PC-3 (cell line): ENCODE data around the gene C2CD3. TPM values are rescaled to one million over a fixed set of nuclear protein-coding genes. Genes with fewer than 3 reads are reported as not detected.

Experiments
- ATAC-seq: fragments of 200-7000 bp; cut with Tn5 transposase; 2 replicates; pipeline ENCODE4 v1.9.1; 2020; ENCODE audit warnings: mild to moderate bottlenecking, moderate library complexity
- BruUV-seq: library from RNA; stranded (reverse); fragments of 400-500 nt; replicated peaks from 2 replicates; lab custom pipeline; 2021; lab: Mats Ljungman, UMichigan
- CTCF ChIA-PET: fragments of 300-600 bp; sonication (Branson Sonifier 250); formaldehyde crosslinking; loops from one replicate; lab custom pipeline; 2022; ENCODE audit warnings: antibody characterized with exemption; lab: Charles Lee
- POLR2A ChIA-PET: fragments of 300-600 bp; sonication (Branson Sonifier 250); formaldehyde crosslinking; loops from one replicate; lab custom pipeline; 2022; ENCODE audit warnings: antibody characterized with exemption; ENCODE audit not compliant: unreplicated experiment; lab: Charles Lee
- DNase-seq: peaks from one replicate; pipeline ENCODE4 v3.0.0-alpha.2; 2015
- H2AFZ ChIP-seq: fragments of 300-600 bp; sonication (generic); 2 replicates; pipeline ENCODE4 v1.6.0; 2016; ENCODE audit warnings: antibody characterized with exemption, low read length
- H3F3A ChIP-seq: fragments of 300-600 bp; sonication (generic); one replicate; pipeline ENCODE4 v1.6.0; 2017; ENCODE audit warnings: antibody characterized with exemption, low read length, control low read depth, mild to moderate bottlenecking; ENCODE audit not compliant: unreplicated experiment
- H3K27ac ChIP-seq: fragments of 300-600 bp; sonication (generic); 2 replicates; pipeline ENCODE4 v1.5.1; 2016; ENCODE audit warnings: mild to moderate bottlenecking, low read length
- H3K27me3 ChIP-seq: fragments of 300-600 bp; sonication (generic); 2 replicates; pipeline ENCODE4 v1.6.1; 2016; ENCODE audit warnings: low read length, mixed read lengths
- H3K36me3 ChIP-seq: fragments of 300-600 bp; sonication (generic); 2 replicates; pipeline ENCODE4 v1.6.1; 2016; ENCODE audit warnings: low read depth, mixed run types, low read length, mixed read lengths
- H3K4me1 ChIP-seq: fragments of 300-600 bp; sonication (generic); 2 replicates; pipeline ENCODE4 v1.5.1; 2016; ENCODE audit warnings: low read length; ENCODE audit not compliant: insufficient read depth
- H3K4me2 ChIP-seq: fragments of 300-600 bp; sonication (generic); 2 replicates; pipeline ENCODE4 v1.6.0; 2016; ENCODE audit warnings: low read length
- H3K4me3 ChIP-seq: fragments of 300-600 bp; sonication (generic); 2 replicates; pipeline ENCODE4 v1.5.1; 2016; ENCODE audit warnings: mild to moderate bottlenecking, low read length, mixed read lengths
- H3K79me2 ChIP-seq: fragments of 300-600 bp; sonication (generic); 2 replicates; pipeline ENCODE4 v1.6.1; 2017; ENCODE audit warnings: low read length, mixed read lengths
- H3K9ac ChIP-seq: fragments of 300-600 bp; sonication (generic); 2 replicates; pipeline ENCODE4 v1.6.0; 2016; ENCODE audit warnings: mild to moderate bottlenecking, low read length
- H3K9me2 ChIP-seq: fragments of 300-600 bp; sonication (generic); replicated peaks from 2 replicates; pipeline ENCODE4 v1.6.1; 2016; ENCODE audit warnings: mixed run types, low read length, mixed read lengths
- H3K9me3 ChIP-seq: fragments of 300-600 bp; sonication (generic); 2 replicates; pipeline ENCODE4 v1.6.1; 2016; ENCODE audit warnings: low read length, mixed read lengths
- H4K20me1 ChIP-seq: fragments of 300-600 bp; sonication (generic); 2 replicates; pipeline ENCODE4 v1.6.1; 2016; ENCODE audit warnings: low read length, mixed read lengths
- EZH2 ChIP-seq: fragments of 300-600 bp; sonication (generic); IDR thresholded peaks from one replicate; pipeline ENCODE4 v1.6.1; 2017; ENCODE audit warnings: antibody characterized with exemption, mild to moderate bottlenecking, low read length; ENCODE audit not compliant: unreplicated experiment
- EZH2phosphoT487 ChIP-seq: fragments of 300-600 bp; sonication (generic); IDR thresholded peaks from 2 replicates; pipeline ENCODE4 v1.6.1; 2018; ENCODE audit warnings: mild to moderate bottlenecking, antibody characterized with exemption, low read length, borderline replicate concordance
- intact Hi-C: fragments of 100-400 bp; cut with micrococcal nuclease; formaldehyde crosslinking; loops from 2 replicates; pipeline ENCODE4 v1.9.0; 2023
- total RNA-seq: library from RNA; depleted of rRNA; stranded (reverse); fragments of >200 nt; gene quantifications from 2 replicates; pipeline ENCODE4 v1.2.3, GENCODE V29; 2014
- TF ChIP-seq, protein P1 (sequence below): fragments of 300-600 bp; sonication (generic); conservative IDR thresholded peaks from 2 replicates; pipeline ENCODE4 v1.5.1; 2017; ENCODE audit warnings: antibody characterized with exemption, low read depth, mild to moderate bottlenecking, low read length

C2CD3 gene
- total RNA-seq, 1 experiment from 2014 or later = 27.3 TPM

DNA sequence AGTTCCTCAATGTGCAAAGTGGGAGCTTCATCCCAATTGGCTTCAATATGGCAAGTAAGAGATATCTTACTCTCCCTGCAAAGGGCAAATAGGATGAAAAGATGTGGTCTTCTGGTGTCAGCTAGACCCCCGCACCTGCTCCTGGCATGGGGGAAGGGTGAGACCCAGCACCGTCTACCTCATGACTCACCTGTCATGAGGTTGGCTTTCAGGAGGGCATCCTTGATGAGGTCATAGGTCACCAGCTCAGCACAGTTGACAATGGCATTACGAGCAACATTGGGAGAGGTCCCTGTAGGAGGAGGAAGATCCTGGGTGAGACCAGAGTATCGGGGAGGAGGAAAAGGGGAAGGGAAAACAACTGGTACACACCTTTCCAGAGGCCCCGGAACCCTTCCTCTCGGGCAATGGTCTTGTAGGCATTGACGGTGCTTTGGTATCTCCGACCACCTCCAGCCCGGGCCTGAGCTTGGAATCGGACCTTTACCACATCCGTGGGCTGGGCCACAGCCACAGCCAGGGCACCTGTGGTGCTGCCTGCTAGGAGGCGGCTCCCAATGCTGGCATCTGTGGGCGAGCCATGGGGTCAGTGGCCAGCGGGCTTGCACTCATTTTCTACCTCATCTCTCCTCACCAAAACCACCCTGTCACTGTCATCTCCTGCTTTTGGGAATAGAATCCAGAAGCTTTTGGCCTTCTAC, 194.2 kb downstream of the C2CD3 start:
- Histone ChIP-seq H3K79me2 (no peaks in the 10 kb centered on the region), H3K36me3 (peaks cover 17% of the 10 kb centered on the region)
- no TSS peak for BruUV-seq

GRCh38 chr11:73975479-73975757, 195.4 kb downstream of the C2CD3 start:
- Histone ChIP-seq H3K4me2 (no peak overlapping the region), H3K36me3 (peaks cover 17% of the 10 kb centered on the region), H3K79me2 (no peaks in the 10 kb centered on the region), H3K4me1 (peaks cover 16% of the 10 kb centered on the region), H4K20me1 (no peaks in the 10 kb centered on the region), H3K9me2 (no peaks in the 10 kb centered on the region), H3K9me3 (no peaks in the 10 kb centered on the region), H3K4me3 (no peak overlapping the region), H3K9ac (no peak overlapping the region), H3K27ac (no peak overlapping the region), H3K27me3 (no peaks in the 10 kb centered on the region), H3F3A (no peaks in the 10 kb centered on the region), H2AFZ (no peak overlapping the region)
- intact Hi-C loops = no loop called here
- POLR2A ChIA-PET = interaction anchor here (0.5 kb wide), 1 partner anchor 102 kb away, joined by 4 read pairs; no protein-coding TSS in a partner anchor
- DNase-seq (no peak), ATAC-seq (no peak)
- CTCF ChIA-PET = no interaction called here
- BruUV-seq = no TSS peak
- TF ChIP-seq EZH2 (no peak), EZH2phosphoT487 (no peak)
- TF ChIP-seq, protein P1, sequence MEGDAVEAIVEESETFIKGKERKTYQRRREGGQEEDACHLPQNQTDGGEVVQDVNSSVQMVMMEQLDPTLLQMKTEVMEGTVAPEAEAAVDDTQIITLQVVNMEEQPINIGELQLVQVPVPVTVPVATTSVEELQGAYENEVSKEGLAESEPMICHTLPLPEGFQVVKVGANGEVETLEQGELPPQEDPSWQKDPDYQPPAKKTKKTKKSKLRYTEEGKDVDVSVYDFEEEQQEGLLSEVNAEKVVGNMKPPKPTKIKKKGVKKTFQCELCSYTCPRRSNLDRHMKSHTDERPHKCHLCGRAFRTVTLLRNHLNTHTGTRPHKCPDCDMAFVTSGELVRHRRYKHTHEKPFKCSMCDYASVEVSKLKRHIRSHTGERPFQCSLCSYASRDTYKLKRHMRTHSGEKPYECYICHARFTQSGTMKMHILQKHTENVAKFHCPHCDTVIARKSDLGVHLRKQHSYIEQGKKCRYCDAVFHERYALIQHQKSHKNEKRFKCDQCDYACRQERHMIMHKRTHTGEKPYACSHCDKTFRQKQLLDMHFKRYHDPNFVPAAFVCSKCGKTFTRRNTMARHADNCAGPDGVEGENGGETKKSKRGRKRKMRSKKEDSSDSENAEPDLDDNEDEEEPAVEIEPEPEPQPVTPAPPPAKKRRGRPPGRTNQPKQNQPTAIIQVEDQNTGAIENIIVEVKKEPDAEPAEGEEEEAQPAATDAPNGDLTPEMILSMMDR = no peak

More for the DNA sequence above, 194.2 kb downstream of the C2CD3 start:
- no peak for ATAC-seq
- Histone ChIP-seq H3K4me1 (peaks cover 20% of the 10 kb centered on the region), H3K4me3 (no peak overlapping the region), H3K27ac (no peak overlapping the region), H2AFZ (no peak overlapping the region), H3K27me3 (no peaks in the 10 kb centered on the region), H3K4me2 (no peak overlapping the region), H3K9me2 (no peaks in the 10 kb centered on the region), H4K20me1 (no peaks in the 10 kb centered on the region), H3F3A (no peaks in the 10 kb centered on the region), H3K9ac (no peak overlapping the region), H3K9me3 (no peaks in the 10 kb centered on the region)
- intact Hi-C loops = no loop called here
- no peak for DNase-seq
- ChIA-PET CTCF (no interaction called here), POLR2A (interaction anchor here (0.6 kb wide), 1 partner anchor 113 kb away, joined by 5 read pairs; no protein-coding TSS in a partner anchor)
- no peak for TF ChIP-seq EZH2phosphoT487
- no peak for TF ChIP-seq EZH2
- TF ChIP-seq, protein P1 = no peak

DNA sequence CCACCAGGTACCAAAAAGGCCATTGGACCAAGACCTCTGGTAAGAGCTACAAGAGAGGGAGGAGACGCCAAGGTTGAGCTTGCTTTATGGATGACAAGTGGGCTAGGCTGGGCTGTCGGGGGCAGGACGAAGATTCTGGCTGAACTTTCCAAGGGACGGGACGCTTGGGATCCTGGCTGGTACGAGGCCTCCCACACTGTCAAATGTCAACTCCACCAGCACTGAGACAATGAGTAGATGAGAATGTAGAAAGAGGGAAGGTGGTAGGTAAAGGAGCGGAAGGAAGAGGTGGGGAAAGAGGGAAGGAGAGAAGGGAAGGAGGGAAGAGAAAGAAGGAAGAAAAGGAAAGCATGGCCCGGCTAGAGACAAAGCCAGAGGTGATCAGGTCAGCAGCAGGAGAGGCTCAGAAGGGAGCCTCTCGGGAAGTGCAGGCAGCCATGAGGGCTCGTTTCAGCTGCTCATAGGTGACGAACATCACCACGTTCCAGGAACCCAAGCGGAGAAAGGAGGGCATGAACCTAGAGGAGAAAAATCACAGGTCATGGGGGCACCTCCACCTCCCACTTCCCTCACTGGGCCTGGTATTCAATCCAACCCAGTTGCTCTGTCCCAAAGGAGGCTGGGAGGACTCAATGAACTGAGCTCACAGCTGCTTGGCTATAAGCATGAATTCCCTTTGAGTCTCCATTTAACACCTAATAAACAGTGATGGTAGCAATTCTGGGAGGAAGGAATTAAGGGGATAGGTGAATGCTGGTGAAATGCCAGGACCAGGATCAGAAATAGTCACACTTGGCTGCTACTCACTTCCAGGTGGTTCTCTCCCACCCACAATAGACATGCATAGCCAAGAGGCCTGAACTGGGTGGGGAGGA, 196.0 kb downstream of the C2CD3 start:
- Histone ChIP-seq H3K79me2 (no peaks in the 10 kb centered on the region), H3K9me2 (no peaks in the 10 kb centered on the region), H3K4me2 (no peak overlapping the region), H2AFZ (no peak overlapping the region), H3K9me3 (no peaks in the 10 kb centered on the region), H3K27ac (no peak overlapping the region), H4K20me1 (no peaks in the 10 kb centered on the region), H3K27me3 (no peaks in the 10 kb centered on the region), H3K4me3 (no peak overlapping the region), H3K36me3 (peaks cover 17% of the 10 kb centered on the region), H3K4me1 (peaks cover 10% of the 10 kb centered on the region), H3K9ac (no peak overlapping the region), H3F3A (no peaks in the 10 kb centered on the region)
- no TSS peak for BruUV-seq
- CTCF ChIA-PET = no interaction called here
- intact Hi-C loops = no loop called here
- ATAC-seq = no peak
- POLR2A ChIA-PET = interaction anchor here (0.5 kb wide), 1 partner anchor 314 kb away, joined by 4 read pairs; no protein-coding TSS in a partner anchor
- DNase-seq = no peak
- TF ChIP-seq EZH2phosphoT487 (no peak), EZH2 (no peak)
- TF ChIP-seq, protein P1 = no peak
